HG03460 (cell line): ENCODE results near the gene GUF1.
"Not testable (repeated sequence)": the region's sequence is repeated elsewhere in the genome, so short reads cannot be mapped to it uniquely, and the experiment has no call there.

Source experiments
- ATAC-seq: cut with Tn5 transposase; IDR thresholded peaks from one replicate; pipeline ENCODE4 v1.9.1; 2021; ENCODE audit not compliant: unreplicated experiment

Gene GUF1

GRCh38 chr4:44701037-44701436 lies 22.8 kb downstream of the GUF1 start:
- no peak for ATAC-seq

- ATAC-seq = no peak
Measured at GRCh38 chr4:44704673-44705072, 26.5 kb downstream of the GUF1 start.

GRCh38 chr4:44713125-44713524 lies 34.9 kb downstream of the GUF1 start:
- no peak for ATAC-seq

- ATAC-seq = no peak
Measured at GRCh38 chr4:44716597-44716996, 38.4 kb downstream of the GUF1 start.

GRCh38 chr4:44720371-44720770 lies 42.2 kb downstream of the GUF1 start:
- no peak for ATAC-seq

GRCh38 chr4:44722001-44722400 lies 43.8 kb downstream of the GUF1 start:
- ATAC-seq = no peak

GRCh38 chr4:44725166-44725565 lies 46.9 kb downstream of the GUF1 start:
- ATAC-seq = no peak

- ATAC-seq = no peak
Measured at GRCh38 chr4:44725726-44726037, 47.5 kb downstream of the GUF1 start.

- ATAC-seq = peak; percentile 89
Measured at GRCh38 chr4:44726038-44726871, 48.0 kb downstream of the GUF1 start, which contains the start of gene GNPDA2. Gene GNPDA2, minus strand, starts transcription at chr4:44726556. Its CDS starts 4,349 bp downstream, at chr4:44722207.

GRCh38 chr4:44727471-44727870 lies 49.3 kb downstream of the GUF1 start:
- no peak for ATAC-seq

- not testable (repeated sequence) for ATAC-seq
Measured at GRCh38 chr4:44728694-44729093, 50.5 kb downstream of the GUF1 start.

GRCh38 chr4:44736900-44737299 lies 58.7 kb downstream of the GUF1 start:
- no peak for ATAC-seq

- ATAC-seq = no peak
Measured at GRCh38 chr4:44738615-44739014, 60.4 kb downstream of the GUF1 start.

- no peak for ATAC-seq
Measured at GRCh38 chr4:44740201-44740600, 62.0 kb downstream of the GUF1 start.
